ENCODE results near the gene LRRTM4.
"Not testable (repeated sequence)": the region's sequence is repeated elsewhere in the genome, so short reads cannot be mapped to it uniquely, and the experiment has no call there.

Gene LRRTM4

GRCh38 chr2:76748581-76749296 is 773.4 kb downstream of the LRRTM4 start:
- DNase-seq (ENCODE audit: low read depth, low spot score), result no peak

- DNase-seq (ENCODE audit: low read depth, low spot score), result no peak
These were observed 776.6 kb downstream of the LRRTM4 start for GRCh38 chr2:76745605-76746004.

GRCh38 chr2:76737607-76738006 is 784.6 kb downstream of the LRRTM4 start:
- no peak for DNase-seq (ENCODE audit: low read depth, low spot score)

GRCh38 chr2:76733736-76734135 is 788.4 kb downstream of the LRRTM4 start:
- no peak for DNase-seq (ENCODE audit: low read depth, low spot score)

- no peak for DNase-seq (ENCODE audit: low read depth, low spot score)
These were observed 791.0 kb downstream of the LRRTM4 start for GRCh38 chr2:76731157-76731556.

- no peak for DNase-seq (ENCODE audit: low read depth, low spot score)
These were observed 792.2 kb downstream of the LRRTM4 start for GRCh38 chr2:76730021-76730420.

GRCh38 chr2:76721226-76721625 is 801.0 kb downstream of the LRRTM4 start:
- no peak for DNase-seq (ENCODE audit: low read depth, low spot score)

- no peak for DNase-seq (ENCODE audit: low read depth, low spot score)
These were observed 808.9 kb downstream of the LRRTM4 start for GRCh38 chr2:76713312-76713711.

- DNase-seq (ENCODE audit: low read depth, low spot score), result no peak
These were observed 810.7 kb downstream of the LRRTM4 start for GRCh38 chr2:76711490-76711889.

GRCh38 chr2:76700894-76701293 is 821.3 kb downstream of the LRRTM4 start:
- no peak for DNase-seq (ENCODE audit: low read depth, low spot score)

GRCh38 chr2:76697998-76698713 is 824.0 kb downstream of the LRRTM4 start:
- not testable (repeated sequence) for DNase-seq (ENCODE audit: low read depth, low spot score)
